WTC11 (cell line): ENCODE results near the gene CPLX3. TPM values are rescaled to one million over a fixed set of nuclear protein-coding genes. Genes with fewer than 3 reads are reported as not detected.

Experiments
- CBFB ChIP-seq: sonication (generic); formaldehyde crosslinking; IDR thresholded peaks from 2 replicates; pipeline ENCODE4 v1.8.1; 2022; ENCODE audit warnings: mild to moderate bottlenecking, low read depth, missing genetic modification reagents
- JAZF1 ChIP-seq: fragments of 250-450 bp; sonication (Bioruptor Pico); IDR thresholded peaks from 2 replicates; pipeline ENCODE4 v1.9.0; 2021; ENCODE audit warnings: moderate library complexity, mild to moderate bottlenecking, inconsistent platforms
- ZNF671 ChIP-seq: fragments of 250-450 bp; sonication (Bioruptor Pico); IDR thresholded peaks from 2 replicates; pipeline ENCODE4 v1.8.0; 2021; ENCODE audit warnings: mild to moderate bottlenecking
- microRNA-seq: library from miRNA; unstranded; fragments of <30 nt; microRNA quantifications from one replicate; pipeline ENCODE4 v1.2.0, GENCODE V29; 2022; ENCODE audit warnings: borderline number of aligned reads
- total RNA-seq: library from RNA; stranded (reverse); gene quantifications from 3 replicates; pipeline ENCODE4 v1.2.3, GENCODE V29; 2021
- TF ChIP-seq, protein P1 (sequence below): sonication (generic); formaldehyde crosslinking; IDR thresholded peaks from 2 replicates; pipeline ENCODE4 v1.8.0; 2022; ENCODE audit warnings: missing genetic modification reagents
- TF ChIP-seq, protein P2 (sequence below): sonication (generic); formaldehyde crosslinking; IDR thresholded peaks from 2 replicates; pipeline ENCODE4 v1.8.1; 2023; ENCODE audit warnings: mild to moderate bottlenecking, missing genetic modification reagents, borderline replicate concordance

CPLX3 gene
- total RNA-seq, 1 experiment from 2014 or later = 0.09 TPM

DNA sequence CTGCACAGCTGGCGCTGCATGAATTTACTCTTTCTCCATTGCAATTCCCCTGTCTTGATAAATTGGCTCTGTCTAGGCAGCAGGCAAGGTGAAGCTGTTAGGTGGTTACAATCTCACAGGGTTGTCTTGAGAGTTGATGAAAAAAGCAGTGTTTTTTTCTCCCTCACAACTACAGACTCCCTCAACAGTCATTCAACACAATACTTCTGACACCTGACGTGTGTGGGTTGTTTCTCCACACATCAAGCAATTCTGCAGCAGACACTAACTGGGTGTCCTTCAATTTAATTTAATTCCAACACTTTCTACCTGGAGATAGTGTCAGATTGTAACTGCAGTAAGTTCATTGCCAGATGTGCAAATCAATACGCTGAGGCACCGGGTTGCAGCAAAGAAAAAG, 51.8 kb downstream of the CPLX3 start (continued):
- TF ChIP-seq, protein P1, sequence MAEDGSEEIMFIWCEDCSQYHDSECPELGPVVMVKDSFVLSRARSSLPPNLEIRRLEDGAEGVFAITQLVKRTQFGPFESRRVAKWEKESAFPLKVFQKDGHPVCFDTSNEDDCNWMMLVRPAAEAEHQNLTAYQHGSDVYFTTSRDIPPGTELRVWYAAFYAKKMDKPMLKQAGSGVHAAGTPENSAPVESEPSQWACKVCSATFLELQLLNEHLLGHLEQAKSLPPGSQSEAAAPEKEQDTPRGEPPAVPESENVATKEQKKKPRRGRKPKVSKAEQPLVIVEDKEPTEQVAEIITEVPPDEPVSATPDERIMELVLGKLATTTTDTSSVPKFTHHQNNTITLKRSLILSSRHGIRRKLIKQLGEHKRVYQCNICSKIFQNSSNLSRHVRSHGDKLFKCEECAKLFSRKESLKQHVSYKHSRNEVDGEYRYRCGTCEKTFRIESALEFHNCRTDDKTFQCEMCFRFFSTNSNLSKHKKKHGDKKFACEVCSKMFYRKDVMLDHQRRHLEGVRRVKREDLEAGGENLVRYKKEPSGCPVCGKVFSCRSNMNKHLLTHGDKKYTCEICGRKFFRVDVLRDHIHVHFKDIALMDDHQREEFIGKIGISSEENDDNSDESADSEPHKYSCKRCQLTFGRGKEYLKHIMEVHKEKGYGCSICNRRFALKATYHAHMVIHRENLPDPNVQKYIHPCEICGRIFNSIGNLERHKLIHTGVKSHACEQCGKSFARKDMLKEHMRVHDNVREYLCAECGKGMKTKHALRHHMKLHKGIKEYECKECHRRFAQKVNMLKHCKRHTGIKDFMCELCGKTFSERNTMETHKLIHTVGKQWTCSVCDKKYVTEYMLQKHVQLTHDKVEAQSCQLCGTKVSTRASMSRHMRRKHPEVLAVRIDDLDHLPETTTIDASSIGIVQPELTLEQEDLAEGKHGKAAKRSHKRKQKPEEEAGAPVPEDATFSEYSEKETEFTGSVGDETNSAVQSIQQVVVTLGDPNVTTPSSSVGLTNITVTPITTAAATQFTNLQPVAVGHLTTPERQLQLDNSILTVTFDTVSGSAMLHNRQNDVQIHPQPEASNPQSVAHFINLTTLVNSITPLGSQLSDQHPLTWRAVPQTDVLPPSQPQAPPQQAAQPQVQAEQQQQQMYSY = no peak
- TF ChIP-seq CBFB (CRISPR knock-in tag) (no peak), JAZF1 (CRISPR knock-in tag) (no peak), ZNF671 (CRISPR knock-in tag) (no peak)
- TF ChIP-seq, protein P2, sequence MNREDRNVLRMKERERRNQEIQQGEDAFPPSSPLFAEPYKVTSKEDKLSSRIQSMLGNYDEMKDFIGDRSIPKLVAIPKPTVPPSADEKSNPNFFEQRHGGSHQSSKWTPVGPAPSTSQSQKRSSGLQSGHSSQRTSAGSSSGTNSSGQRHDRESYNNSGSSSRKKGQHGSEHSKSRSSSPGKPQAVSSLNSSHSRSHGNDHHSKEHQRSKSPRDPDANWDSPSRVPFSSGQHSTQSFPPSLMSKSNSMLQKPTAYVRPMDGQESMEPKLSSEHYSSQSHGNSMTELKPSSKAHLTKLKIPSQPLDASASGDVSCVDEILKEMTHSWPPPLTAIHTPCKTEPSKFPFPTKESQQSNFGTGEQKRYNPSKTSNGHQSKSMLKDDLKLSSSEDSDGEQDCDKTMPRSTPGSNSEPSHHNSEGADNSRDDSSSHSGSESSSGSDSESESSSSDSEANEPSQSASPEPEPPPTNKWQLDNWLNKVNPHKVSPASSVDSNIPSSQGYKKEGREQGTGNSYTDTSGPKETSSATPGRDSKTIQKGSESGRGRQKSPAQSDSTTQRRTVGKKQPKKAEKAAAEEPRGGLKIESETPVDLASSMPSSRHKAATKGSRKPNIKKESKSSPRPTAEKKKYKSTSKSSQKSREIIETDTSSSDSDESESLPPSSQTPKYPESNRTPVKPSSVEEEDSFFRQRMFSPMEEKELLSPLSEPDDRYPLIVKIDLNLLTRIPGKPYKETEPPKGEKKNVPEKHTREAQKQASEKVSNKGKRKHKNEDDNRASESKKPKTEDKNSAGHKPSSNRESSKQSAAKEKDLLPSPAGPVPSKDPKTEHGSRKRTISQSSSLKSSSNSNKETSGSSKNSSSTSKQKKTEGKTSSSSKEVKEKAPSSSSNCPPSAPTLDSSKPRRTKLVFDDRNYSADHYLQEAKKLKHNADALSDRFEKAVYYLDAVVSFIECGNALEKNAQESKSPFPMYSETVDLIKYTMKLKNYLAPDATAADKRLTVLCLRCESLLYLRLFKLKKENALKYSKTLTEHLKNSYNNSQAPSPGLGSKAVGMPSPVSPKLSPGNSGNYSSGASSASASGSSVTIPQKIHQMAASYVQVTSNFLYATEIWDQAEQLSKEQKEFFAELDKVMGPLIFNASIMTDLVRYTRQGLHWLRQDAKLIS = no peak

Small RNA genes lying within 50 kb of the gene (microRNA-seq; reads per million reads assigned to microRNA genes)
- gene MIR4513 (not detected), gene MIR6882 (1.4 reads per million)

Other genes with a start within 250 kb of the CPLX3 start
- gene CLK3, start 210.8 kb upstream of the CPLX3 start, total RNA-seq = 45.2 to 48.1 TPM (median 46.3 TPM) in 3 replicates
- 45.6 to 54.7 TPM (median 50.6 TPM) in 3 replicates for gene EDC3, start 130.6 kb upstream of the CPLX3 start, total RNA-seq
- gene CYP1A1, start 101.1 kb upstream of the CPLX3 start, total RNA-seq = 0.21 to 0.26 TPM (median 0.23 TPM) in 3 replicates
- 0.07 TPM in 1 of 3 replicates, not detected in the others for gene CYP1A2, start 77.8 kb upstream of the CPLX3 start, total RNA-seq
- gene CSK, start 44.5 kb upstream of the CPLX3 start, total RNA-seq = 55.1 to 55.9 TPM (median 55.3 TPM) in 3 replicates
- gene LMAN1L, start 13.8 kb upstream of the CPLX3 start, total RNA-seq = not detected in 3 replicates
- 34.4 to 38.9 TPM (median 37.4 TPM) in 3 replicates for gene ULK3, start 16.5 kb downstream of the CPLX3 start, total RNA-seq
- 38.0 to 47.0 TPM (median 39.0 TPM) in 3 replicates for gene SCAMP2, start 46.7 kb downstream of the CPLX3 start, total RNA-seq
- gene MPI, start 63.4 kb downstream of the CPLX3 start, total RNA-seq = 36.3 to 65.1 TPM (median 59.8 TPM) in 3 replicates
- 67.3 to 99.6 TPM (median 87.8 TPM) in 3 replicates for gene FAM219B, start 80.2 kb downstream of the CPLX3 start, total RNA-seq
- 336 to 355 TPM (median 354 TPM) in 3 replicates for gene COX5A, start 111.4 kb downstream of the CPLX3 start, total RNA-seq
- gene RPP25, start 130.1 kb downstream of the CPLX3 start, total RNA-seq = 28.3 to 31.3 TPM (median 29.0 TPM) in 3 replicates
- 65.7 to 70.1 TPM (median 67.0 TPM) in 3 replicates for gene SCAMP5, start 168.9 kb downstream of the CPLX3 start, total RNA-seq
- gene PPCDC, start 197.0 kb downstream of the CPLX3 start, total RNA-seq = 25.7 to 30.1 TPM (median 27.8 TPM) in 3 replicates